AG08396 (cell line): ENCODE results near the gene FGF23.
"Not testable (repeated sequence)": the region's sequence is repeated elsewhere in the genome, so short reads cannot be mapped to it uniquely, and the experiment has no call there.

Experiments
- DNase-seq: peaks from one replicate; pipeline ENCODE4 v3.0.0; 2012; ENCODE audit warnings: low spot score, mixed read lengths

Gene FGF23

GRCh38 chr12:4379405-4379804 lies at the start of gene FGF23:
FGF23 (minus strand) TSS chr12:4379712; CDS start chr12:4379582, 130 bp downstream.
- peak; percentile 43 for DNase-seq

- DNase-seq = no peak
These were observed 44.9 kb upstream of the FGF23 start for GRCh38 chr12:4424422-4424821.

GRCh38 chr12:4423528-4424195 lies 44.1 kb upstream of the FGF23 start:
- DNase-seq = no peak

- DNase-seq = no peak
These were observed 43.5 kb upstream of the FGF23 start for GRCh38 chr12:4422985-4423384.

- peak; percentile 73 for DNase-seq
These were observed 42.1 kb upstream of the FGF23 start for GRCh38 chr12:4421590-4422031.

- no peak for DNase-seq
These were observed 40.7 kb upstream of the FGF23 start for GRCh38 chr12:4420138-4420670.

GRCh38 chr12:4418913-4419312 lies 39.4 kb upstream of the FGF23 start:
- no peak for DNase-seq

- DNase-seq = no peak
These were observed 38.4 kb upstream of the FGF23 start for GRCh38 chr12:4417936-4418335.

- no peak for DNase-seq
These were observed 37.9 kb upstream of the FGF23 start for GRCh38 chr12:4417455-4417854.

- DNase-seq = no peak
These were observed 36.8 kb upstream of the FGF23 start for GRCh38 chr12:4416276-4416675.

- DNase-seq = no peak
These were observed 33.0 kb upstream of the FGF23 start for GRCh38 chr12:4412465-4412864.

GRCh38 chr12:4412056-4412455 lies 32.5 kb upstream of the FGF23 start:
- DNase-seq = no peak

GRCh38 chr12:4407136-4407535 lies 27.6 kb upstream of the FGF23 start:
- no peak for DNase-seq

- DNase-seq = not testable (repeated sequence)
These were observed 25.5 kb upstream of the FGF23 start for GRCh38 chr12:4404877-4405637.

- no peak for DNase-seq
These were observed 23.5 kb upstream of the FGF23 start for GRCh38 chr12:4402996-4403395.

GRCh38 chr12:4401117-4401516 lies 21.6 kb upstream of the FGF23 start:
- no peak for DNase-seq

- no peak for DNase-seq
These were observed 16.3 kb upstream of the FGF23 start for GRCh38 chr12:4395818-4396217.

- no peak for DNase-seq
These were observed 13.7 kb upstream of the FGF23 start for GRCh38 chr12:4393211-4393610.

- DNase-seq = no peak
These were observed 12.8 kb upstream of the FGF23 start for GRCh38 chr12:4392223-4392742.

GRCh38 chr12:4388662-4389061 lies 9.2 kb upstream of the FGF23 start:
- no peak for DNase-seq

GRCh38 chr12:4388032-4388431 lies 8.5 kb upstream of the FGF23 start:
- DNase-seq = no peak

GRCh38 chr12:4387607-4388006 lies 8.1 kb upstream of the FGF23 start:
- no peak for DNase-seq

- no peak for DNase-seq
These were observed 7.3 kb upstream of the FGF23 start for GRCh38 chr12:4386801-4387200.
